Activated CD4-positive, CD25-positive, alpha-beta regulatory T cell treated with anti-CD3 and anti-CD28 coated beads, Interleukin-2, amount 50 U/mL, for 16 hours (primary cell): Measurements from ENCODE around the gene FAM187B.
"Not testable (repeated sequence)": the region's sequence is repeated elsewhere in the genome, so short reads cannot be mapped to it uniquely, and the experiment has no call there.

ENCODE experiments used
- DNase-seq: peaks from one replicate; pipeline ENCODE4 v3.0.0-alpha.2; 2020; ENCODE audit warnings: low read depth, low spot score

FAM187B gene

DNA sequence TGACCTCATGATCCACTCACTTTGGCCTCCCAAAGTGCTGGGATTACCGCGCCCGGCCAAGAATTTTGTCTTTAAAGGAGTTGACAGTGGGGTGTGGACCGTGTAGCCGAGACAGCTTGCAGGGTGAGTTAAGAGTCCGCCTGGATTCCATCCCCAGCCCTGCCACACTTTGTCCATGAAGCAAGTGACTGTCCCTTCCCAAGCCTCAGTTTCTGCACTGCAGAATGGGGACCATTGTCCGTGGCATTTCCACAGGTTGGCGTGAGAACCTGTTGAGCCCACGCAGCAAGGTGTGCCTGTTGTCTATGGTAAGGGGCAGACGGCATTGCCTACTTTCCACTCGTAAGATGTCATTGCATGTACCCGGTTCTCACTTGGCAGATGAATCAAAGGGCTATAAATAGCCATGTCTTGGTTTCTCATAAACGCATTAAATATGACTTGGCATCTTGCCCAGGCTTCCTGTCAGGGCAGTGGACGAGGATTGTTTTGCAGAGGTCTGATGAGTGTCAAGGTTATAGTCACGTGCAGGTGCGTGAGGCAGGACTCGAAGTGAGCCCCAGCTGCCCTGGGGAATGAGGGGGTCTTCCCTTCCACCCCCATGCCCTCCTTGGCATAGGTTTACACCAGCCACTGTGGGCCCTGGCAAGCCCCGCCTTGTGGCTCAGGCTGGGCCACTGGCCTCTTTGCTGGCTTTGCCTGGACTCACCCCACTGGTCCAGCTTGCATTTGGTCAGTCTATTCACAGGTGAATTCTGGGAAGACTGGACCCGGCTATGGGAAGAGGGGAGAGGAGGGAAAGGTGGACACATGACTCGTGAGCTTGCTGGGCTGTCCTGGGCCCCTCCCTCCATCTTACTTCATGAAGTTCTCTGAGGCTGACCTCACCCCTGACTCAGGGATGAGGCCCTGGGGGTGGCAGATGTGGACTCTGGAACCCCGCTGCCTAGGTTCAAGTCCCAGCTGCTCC lies 14.6 kb downstream of the FAM187B start:
- DNase-seq: peak; percentile 69

GRCh38 chr19:35212241-35212640 lies 16.3 kb downstream of the FAM187B start:
- no peak for DNase-seq

GRCh38 chr19:35211545-35212230 lies 16.9 kb downstream of the FAM187B start:
- DNase-seq: peak; percentile 60

DNA sequence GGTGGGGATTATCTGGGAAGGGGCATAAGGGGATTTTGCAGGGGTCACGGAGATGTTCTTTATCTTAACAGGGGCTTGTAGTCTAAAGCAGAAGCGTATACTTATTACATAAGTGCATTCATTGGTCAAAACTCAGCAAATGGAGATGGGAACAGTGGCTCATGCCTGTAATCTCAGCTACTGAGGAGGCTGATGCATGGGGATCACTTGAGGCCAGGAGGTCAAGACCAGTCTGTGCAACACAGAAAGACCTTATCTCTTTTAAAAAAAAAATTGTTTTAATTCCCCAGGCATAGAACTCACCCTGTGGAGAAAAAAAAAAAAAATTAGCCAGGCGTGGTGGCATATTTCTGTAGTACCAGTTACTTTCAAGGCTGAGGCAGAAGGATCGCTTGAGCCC lies 18.9 kb downstream of the FAM187B start:
- no peak for DNase-seq

DNA sequence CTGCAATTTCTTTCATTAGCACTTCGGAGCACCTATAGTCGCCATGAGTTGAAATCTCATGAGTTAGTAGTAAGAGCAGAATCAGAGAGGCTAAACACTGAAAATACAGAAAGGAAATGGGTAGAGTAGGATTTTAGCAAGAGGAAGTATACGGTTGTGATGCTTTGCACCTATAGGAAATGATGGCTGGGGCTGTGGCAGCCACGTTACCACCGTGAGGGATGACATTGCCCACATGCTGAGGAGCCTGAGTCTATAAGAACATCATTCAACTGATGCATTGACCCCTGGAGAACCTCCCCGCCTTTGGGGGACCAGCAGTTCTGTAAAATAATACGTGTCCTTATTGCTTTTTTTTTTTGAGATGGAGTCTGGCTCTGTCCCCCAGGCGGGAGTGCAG lies 20.4 kb downstream of the FAM187B start:
- DNase-seq: no peak

DNA sequence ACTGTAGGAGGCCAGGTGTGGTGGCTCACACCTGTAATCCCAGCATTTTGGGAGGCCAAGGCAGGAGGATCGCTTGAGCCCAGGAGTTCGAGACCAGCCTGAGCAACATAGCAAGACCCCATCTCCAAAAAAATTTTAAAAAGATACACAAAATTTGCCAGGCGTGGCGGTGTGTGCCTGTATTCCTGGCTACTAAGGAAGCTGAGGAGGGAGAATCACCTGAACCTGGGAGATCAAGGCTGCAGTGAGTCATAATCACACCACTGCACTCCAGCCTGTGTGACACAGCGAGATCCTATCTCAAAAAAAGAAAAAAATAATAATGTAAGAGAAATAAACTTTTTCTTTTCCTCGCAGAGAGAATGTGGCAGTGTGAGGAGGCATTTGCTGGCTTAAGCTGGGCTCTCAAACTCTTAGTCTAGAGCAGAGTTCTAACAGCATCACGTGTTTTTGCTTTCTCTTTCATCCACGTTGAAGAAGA lies 21.1 kb downstream of the FAM187B start:
- no peak for DNase-seq

DNA sequence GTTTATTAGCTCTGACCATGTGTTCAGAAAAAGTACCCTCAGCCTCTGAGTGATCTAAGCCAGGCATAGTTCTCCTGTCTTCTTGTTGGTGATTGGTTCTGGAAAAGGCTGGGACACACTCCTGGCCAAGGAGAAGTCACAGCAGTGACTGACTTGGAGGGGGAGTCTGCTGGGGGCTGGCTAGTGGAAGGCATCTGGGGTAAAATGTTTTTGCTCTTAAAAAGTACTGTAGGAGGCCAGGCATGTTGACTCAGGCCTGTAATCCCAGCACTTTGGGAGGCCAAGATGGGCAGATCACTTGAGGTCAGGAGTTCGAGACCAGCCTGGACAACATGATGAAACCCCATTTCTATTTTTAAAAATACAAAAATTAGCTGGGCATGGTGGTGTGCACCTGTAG lies 21.7 kb downstream of the FAM187B start:
- DNase-seq: no peak

DNA sequence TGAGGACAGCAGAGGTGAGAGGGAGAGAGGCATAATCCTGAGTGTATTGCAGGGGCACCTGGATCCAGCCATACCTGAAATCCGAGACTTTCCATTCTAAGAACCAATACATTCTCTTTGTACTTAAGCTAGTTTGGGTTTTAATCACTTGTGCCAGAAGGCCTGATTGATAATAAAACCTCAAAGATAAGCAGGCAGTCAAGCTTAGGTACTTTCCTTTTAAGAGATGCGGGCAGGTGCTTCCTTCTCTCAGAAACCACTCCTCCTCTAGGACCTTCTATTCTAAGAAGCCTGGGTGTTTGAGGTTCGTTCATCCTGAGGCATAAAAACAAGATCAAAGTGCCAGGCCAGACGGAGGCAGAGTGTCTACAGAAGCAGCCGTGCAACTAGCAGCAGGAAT lies 22.2 kb downstream of the FAM187B start:
- DNase-seq: peak; percentile 39

DNA sequence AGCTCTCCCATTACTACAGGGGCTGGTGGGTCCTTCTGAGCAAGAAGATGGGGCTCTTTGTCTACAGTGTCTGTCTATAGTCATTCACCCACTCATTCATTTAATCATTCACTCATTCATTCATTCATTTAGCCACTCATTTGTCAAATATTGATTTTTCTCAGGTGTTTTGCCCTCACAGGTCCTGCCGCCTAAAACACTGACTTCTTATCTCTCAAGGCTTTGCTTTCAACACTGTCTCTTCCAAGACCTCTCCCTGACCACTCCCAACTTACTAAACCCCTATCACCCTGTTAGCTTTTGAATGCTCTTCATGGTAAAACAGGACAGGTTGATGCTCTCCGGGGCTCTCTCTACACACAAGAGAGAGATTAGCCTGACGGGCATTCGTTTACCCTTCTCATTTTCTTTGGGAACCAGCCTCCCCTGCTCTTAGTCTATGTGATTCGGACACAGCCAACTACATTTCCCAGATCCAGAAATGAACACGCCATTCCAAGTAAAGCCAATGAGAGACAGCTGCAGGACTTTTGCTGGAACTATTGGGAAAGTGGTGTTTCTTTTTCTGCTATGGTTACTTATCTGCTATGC lies 22.7 kb downstream of the FAM187B start:
- DNase-seq: no peak

DNA sequence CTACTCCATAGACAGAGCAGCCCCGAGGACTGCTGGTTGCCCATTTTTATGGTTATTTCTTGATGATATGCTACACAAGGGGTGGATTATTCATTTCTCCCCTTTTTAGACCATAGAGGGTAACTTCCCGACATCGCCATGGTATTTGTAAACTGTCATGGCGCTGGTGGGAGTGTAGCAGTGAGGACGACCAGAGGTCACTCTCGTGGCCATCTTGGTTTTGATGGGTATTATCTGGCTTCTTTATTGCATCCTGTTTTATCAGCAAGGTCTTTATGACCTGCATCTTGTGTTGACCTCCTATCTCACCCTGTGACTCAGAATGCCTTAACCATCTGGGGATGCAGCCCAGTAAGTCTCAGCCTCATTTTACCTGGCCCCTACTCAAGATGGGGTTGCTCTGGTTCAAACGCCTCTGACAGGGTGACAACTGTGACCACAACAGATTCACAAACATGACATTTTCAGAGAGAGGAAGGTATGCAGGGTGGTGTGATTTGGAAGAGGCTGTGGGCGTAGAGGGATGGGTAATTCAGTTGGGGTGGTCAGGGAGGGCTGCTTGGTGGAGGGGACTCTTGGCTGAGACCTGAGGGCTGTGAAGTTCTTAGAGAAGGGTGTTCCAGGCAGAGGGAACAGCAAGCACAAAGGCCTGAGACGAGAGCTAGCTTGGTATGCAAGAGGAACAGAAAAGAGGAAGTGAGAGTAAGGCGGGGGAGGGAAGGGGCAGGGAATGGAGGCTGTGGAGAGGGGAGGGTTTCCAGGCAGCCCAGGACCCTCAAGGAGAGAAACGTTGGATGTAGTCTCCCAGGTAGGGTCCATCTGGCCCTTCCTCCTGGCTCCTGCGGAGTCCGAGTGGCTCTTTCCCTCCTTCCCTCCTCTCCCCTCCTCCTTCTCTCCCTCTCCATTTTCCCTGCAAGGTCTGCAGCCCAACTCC lies 23.5 kb downstream of the FAM187B start:
- no peak for DNase-seq

GRCh38 chr19:35202722-35203688 lies 25.5 kb downstream of the FAM187B start:
- DNase-seq: no peak

- no peak for DNase-seq
These were observed 29.1 kb downstream of the FAM187B start for GRCh38 chr19:35199481-35199880.

DNA sequence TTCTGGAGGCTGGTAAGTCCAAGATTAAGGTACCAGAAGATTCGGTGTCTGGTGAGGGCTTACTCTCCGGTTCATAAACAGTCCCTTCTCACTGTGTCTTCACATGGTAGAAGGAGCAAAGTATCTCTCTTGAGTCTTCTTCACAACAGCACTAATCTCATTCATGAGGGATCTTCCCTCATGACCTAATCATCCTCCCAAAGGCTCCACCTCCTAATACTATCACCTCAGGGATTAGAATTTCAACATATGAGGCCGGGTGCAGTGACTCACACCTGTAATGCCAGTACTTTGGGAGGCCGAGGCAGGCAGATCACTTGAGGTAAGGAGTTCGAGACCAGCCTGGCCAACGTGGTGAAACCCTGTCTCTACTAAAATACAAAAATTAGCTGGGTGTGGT lies 31.7 kb downstream of the FAM187B start:
- DNase-seq: not testable (repeated sequence)

GRCh38 chr19:35195830-35196229 lies 32.7 kb downstream of the FAM187B start:
- no peak for DNase-seq

- no peak for DNase-seq
These were observed 34.2 kb downstream of the FAM187B start for GRCh38 chr19:35194012-35194984.

GRCh38 chr19:35184884-35185283 lies 43.7 kb downstream of the FAM187B start:
- no peak for DNase-seq

DNA sequence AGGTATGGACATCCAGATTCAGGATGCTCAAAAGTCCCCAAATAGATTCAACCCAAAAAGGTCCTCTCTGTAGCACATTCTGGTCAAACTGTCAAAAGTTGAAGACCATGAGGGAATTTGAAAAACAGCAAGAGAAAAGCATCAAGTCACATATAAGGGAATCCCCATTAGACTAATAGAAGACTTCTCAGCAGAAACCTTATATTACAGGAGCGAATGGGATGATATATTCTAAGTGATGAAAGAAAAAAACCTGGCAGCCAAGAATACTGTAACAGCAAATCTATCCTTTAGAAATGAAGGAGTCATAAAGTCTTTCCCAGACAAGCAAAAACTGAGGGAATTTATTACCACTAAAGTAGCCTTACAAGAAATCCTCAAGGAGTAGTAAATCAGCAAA lies 44.3 kb downstream of the FAM187B start:
- DNase-seq: no peak

- DNase-seq: no peak
These were observed 47.2 kb downstream of the FAM187B start for GRCh38 chr19:35181387-35181786.

DNA sequence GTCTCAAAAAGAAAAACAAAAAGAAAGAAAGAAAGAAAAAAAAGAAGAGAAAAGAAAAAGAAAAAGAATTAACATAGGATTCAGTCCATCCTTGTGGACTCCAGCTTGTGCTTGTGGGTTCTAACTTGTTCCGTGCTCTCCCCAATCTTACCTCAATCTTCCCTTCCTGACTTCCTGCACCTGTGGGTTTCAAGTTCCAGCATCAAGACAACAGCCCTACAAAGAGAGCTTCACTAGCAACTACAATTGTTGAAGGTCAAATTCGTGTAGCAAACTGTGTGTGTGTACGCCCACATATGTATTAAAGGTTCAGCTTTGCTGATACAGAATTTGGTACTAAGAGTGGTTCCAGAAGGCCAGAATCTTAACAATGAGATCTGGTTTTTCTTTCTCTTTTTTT lies 48.7 kb downstream of the FAM187B start:
- no peak for DNase-seq
